Right atrium auricular region (tissue), 2 donors: ENCODE measurements around the gene ZC3H12C. TPM values are rescaled to one million over a fixed set of nuclear protein-coding genes. Genes with fewer than 3 reads are reported as not detected.

Source experiments
- DNase-seq: peaks from one replicate; pipeline ENCODE4 v3.0.0-alpha.2; 2019; ENCODE audit warnings: low spot score
- H3K27ac ChIP-seq, 2 donors: fragments of 200-600 bp; sonication (generic); 1 replicate in 1 of 2; 2 replicates in 1 of 2; pipeline ENCODE4 v1.5.1; 2016 to 2019
- H3K27me3 ChIP-seq, 2 donors: fragments of 200-600 bp; sonication (generic); one replicate each; pipeline versions ENCODE4 v1.5.1 to v1.6.0; 2017 to 2019
- H3K36me3 ChIP-seq: fragments of 200-600 bp; sonication (generic); one replicate; pipeline ENCODE4 v1.5.1; 2016
- H3K4me1 ChIP-seq, 2 donors: fragments of 200-600 bp; sonication (generic); one replicate each; pipeline versions ENCODE4 v1.5.1 to v1.6.0; 2017 to 2019
- H3K4me3 ChIP-seq, 2 donors: fragments of 200-600 bp; sonication (generic); 1 replicate in 1 of 2; 2 replicates in 1 of 2; pipeline ENCODE4 v1.5.1; 2017 to 2019; ENCODE audit warnings: mild to moderate bottlenecking in 1 of 2, moderate library complexity in 1 of 2
- H3K9me3 ChIP-seq, 2 donors: fragments of 200-600 bp; sonication (generic); one replicate each; pipeline ENCODE4 v1.5.1; 2019
- total RNA-seq, 2 donors: library from RNA; depleted of rRNA; stranded (reverse); fragments of >200 nt; gene quantifications; one replicate each; pipeline ENCODE4 v1.1.0, GENCODE V29; 2016
- TF ChIP-seq, protein P1 (sequence below), 2 donors: fragments of 200-600 bp; sonication (generic); IDR thresholded peaks; one replicate each; pipeline ENCODE4 v1.5.1; 2019; ENCODE audit warnings: antibody characterized with exemption in 2 of 2

The ZC3H12C gene
- total RNA-seq, 2 donors from 2014 or later = 12.7 to 14.7 TPM

DNA sequence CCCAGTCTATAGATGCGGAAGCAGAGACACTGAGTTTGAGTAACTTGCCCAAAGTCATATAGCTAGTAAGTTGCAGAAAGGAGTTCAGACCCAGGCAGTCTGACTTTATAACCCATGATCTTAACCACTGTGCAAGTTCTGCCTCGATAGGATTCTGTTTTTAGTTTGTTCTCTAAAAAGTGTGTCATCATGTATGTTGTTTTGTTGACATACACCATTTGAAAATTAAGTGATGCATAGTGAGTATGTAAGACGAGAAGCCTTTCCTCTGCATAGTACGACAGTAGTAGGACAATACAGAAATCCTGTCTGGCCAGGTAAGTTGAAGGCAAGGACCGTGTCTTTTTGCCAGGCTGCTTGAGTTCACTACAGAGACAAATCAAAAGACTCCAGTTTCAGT, 3.3 kb downstream of the ZC3H12C start:
- TF ChIP-seq, protein P1, sequence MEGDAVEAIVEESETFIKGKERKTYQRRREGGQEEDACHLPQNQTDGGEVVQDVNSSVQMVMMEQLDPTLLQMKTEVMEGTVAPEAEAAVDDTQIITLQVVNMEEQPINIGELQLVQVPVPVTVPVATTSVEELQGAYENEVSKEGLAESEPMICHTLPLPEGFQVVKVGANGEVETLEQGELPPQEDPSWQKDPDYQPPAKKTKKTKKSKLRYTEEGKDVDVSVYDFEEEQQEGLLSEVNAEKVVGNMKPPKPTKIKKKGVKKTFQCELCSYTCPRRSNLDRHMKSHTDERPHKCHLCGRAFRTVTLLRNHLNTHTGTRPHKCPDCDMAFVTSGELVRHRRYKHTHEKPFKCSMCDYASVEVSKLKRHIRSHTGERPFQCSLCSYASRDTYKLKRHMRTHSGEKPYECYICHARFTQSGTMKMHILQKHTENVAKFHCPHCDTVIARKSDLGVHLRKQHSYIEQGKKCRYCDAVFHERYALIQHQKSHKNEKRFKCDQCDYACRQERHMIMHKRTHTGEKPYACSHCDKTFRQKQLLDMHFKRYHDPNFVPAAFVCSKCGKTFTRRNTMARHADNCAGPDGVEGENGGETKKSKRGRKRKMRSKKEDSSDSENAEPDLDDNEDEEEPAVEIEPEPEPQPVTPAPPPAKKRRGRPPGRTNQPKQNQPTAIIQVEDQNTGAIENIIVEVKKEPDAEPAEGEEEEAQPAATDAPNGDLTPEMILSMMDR (IDR thresholded peaks at IDR 0.05) = no peak
- Histone ChIP-seq H3K4me1 (peaks cover 0 to 31% of the 10 kb centered on the region in 2 donors), H3K9me3 (no peaks in the 10 kb centered on the region), H3K27me3 (no peaks in the 10 kb centered on the region), H3K4me3 (no peak overlapping the region), H3K27ac (no peak overlapping the region), H3K36me3 (no peaks in the 10 kb centered on the region)
- DNase-seq = no peak

DNA sequence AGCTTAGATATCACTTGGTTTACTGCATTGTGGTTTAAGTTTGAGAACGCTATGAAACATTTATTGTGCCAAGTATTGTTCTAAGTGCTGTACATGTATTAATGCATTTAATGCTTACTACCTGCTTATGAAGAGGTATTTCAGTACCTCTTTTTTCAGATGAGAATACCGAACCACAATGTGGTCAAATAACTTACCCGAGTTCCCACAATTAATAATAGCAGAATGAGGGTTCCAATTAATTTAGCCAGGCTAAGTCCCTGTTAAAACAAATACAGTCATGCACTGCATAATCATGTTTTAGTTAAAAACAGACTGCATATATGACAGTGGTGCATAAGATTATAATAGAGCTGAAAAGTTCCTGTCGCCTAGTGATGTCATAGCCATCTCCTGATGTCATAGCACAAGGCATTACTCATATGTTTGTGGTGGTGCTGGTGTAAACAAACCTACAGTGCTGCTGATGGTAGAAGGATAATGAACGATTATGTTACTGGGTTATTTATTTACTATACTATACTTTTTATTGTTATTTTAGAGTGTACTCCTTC, 4.3 kb downstream of the ZC3H12C start:
- Histone ChIP-seq H3K27ac (no peak overlapping the region), H3K9me3 (no peaks in the 10 kb centered on the region), H3K4me3 (no peak overlapping the region), H3K27me3 (no peaks in the 10 kb centered on the region), H3K36me3 (no peaks in the 10 kb centered on the region), H3K4me1 (peaks cover 0 to 24% of the 10 kb centered on the region in 2 donors)
- TF ChIP-seq, protein P1 (IDR thresholded peaks at IDR 0.05) = no peak
- DNase-seq = no peak

DNA sequence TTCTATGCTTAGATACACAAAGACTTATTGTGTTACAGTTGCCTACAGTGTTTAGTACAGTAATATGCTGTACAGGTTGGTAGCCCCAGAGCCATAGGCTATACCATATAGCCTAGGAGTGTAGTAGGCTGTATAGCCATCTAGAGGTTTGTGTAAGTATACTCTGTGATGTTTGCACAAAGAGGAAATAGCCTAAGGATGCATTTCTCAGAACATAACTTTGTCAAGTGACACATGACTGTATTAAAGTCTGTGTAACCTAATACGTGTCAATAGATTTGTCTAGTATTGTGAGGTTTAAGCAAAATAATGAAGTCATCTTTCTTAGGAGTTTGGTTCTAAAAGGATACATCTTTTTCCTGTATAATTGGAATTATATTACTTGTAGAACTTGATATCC, 5.5 kb downstream of the ZC3H12C start:
- no peaks in the 10 kb centered on the region for H3K36me3 ChIP-seq
- H3K27ac ChIP-seq = no peak overlapping the region
- H3K4me3 ChIP-seq = no peak overlapping the region
- no peak for DNase-seq
- no peaks in the 10 kb centered on the region for H3K9me3 ChIP-seq
- no peaks in the 10 kb centered on the region for H3K27me3 ChIP-seq
- TF ChIP-seq, protein P1 (IDR thresholded peaks at IDR 0.05) = no peak
- peaks cover 0 to 24% of the 10 kb centered on the region in 2 donors for H3K4me1 ChIP-seq

DNA sequence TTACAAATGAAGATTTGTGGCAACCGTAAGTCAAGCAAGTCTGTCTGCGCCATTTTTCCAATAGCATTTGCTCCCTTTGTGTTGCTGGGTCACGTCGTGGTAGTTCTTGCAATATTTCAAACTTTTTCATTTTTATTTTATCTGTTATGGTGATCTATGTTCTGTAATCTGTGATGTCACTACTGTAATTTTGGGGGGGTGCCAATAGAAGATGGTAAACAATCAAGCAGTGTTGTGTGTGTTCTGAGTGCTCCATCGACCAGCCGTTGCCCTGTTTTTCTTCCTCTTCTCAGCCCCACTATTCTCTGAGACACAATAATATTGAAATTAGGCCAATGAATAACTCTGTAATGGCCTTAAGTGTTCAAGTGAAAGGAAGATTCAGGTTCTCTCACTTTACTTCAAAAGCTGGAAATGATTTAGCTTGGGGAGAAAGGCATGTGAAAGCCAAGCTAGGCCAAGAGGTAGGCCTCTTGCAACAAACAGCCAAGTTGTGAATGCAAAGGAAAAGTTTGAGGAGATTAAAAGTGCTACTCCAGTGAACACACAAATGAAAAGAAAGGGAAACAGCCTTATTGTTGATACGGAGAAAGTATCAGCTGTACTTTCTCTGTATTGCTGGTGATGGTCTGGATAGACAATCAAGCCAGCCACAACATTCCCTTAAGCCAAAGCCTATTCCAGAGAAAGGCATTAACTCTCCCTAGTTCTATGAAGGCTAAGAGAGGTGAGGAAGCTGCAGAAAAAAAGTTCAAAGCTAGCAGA, 7.5 kb downstream of the ZC3H12C start:
- DNase-seq = no peak
- no peaks in the 10 kb centered on the region for H3K9me3 ChIP-seq
- H3K27me3 ChIP-seq = no peaks in the 10 kb centered on the region
- H3K36me3 ChIP-seq = no peaks in the 10 kb centered on the region
- no peak overlapping the region for H3K27ac ChIP-seq
- H3K4me3 ChIP-seq = no peak overlapping the region
- peaks cover 0 to 9% of the 10 kb centered on the region in 2 donors for H3K4me1 ChIP-seq
- TF ChIP-seq, protein P1 (IDR thresholded peaks at IDR 0.05) = no peak

DNA sequence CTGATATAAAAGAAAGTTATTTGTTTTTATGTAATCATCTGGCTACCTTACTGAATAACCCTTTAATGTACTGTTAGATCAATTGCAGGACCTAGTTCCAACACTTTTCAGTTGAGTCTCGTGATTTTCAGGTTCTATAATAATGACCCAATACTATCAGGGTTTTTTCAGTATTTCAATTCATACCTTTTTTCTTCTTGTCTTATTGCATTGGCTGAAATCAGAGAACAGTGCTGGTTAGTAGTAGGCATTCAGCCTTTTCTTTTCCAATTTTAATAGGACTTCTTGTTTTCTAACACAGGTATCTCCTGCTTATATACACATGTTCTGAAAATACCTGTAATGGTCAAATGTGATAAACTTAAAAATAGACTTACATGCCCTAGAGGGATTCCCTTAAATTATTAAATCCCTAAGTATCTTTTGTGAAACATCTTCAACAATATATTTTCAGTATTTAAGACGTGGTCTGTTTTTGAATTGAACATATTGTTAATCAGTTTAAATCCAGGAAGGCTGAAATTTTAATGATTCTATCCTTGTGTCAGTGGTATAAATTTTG, 13.6 kb downstream of the ZC3H12C start:
- no peaks in the 10 kb centered on the region for H3K36me3 ChIP-seq
- DNase-seq = no peak
- H3K27ac ChIP-seq = no peak overlapping the region
- TF ChIP-seq, protein P1 (IDR thresholded peaks at IDR 0.05) = no peak
- H3K4me3 ChIP-seq = no peak overlapping the region
- H3K27me3 ChIP-seq = no peaks in the 10 kb centered on the region
- peaks cover 0 to 7% of the 10 kb centered on the region in 2 donors for H3K9me3 ChIP-seq
- H3K4me1 ChIP-seq = no peaks in the 10 kb centered on the region
